Measurements from ENCODE around the gene DRAM1.

The DRAM1 gene

GRCh38 chr12:101951002-101951670 lies 73.8 kb downstream of the DRAM1 start:
- no peak for FAIRE-seq
- no peak for DNase-seq (ENCODE audit: insufficient read length, low spot score)
- no peak for TF ChIP-seq POLR2A (IDR thresholded peaks at IDR 0.05; ENCODE audit: low read depth, low read length)

GRCh38 chr12:101954113-101954512 lies 76.7 kb downstream of the DRAM1 start:
- FAIRE-seq = no peak
- TF ChIP-seq POLR2A (IDR thresholded peaks at IDR 0.05; ENCODE audit: low read depth, low read length) = no peak
- no peak for DNase-seq (ENCODE audit: insufficient read length, low spot score)

GRCh38 chr12:101954676-101955075 lies 77.3 kb downstream of the DRAM1 start:
- no peak for TF ChIP-seq POLR2A (IDR thresholded peaks at IDR 0.05; ENCODE audit: low read depth, low read length)
- FAIRE-seq (no peak), DNase-seq (ENCODE audit: insufficient read length, low spot score) (no peak)

GRCh38 chr12:101957252-101957959 lies 80.0 kb downstream of the DRAM1 start:
- FAIRE-seq (no peak), DNase-seq (ENCODE audit: insufficient read length, low spot score) (no peak)
- TF ChIP-seq POLR2A (IDR thresholded peaks at IDR 0.05; ENCODE audit: low read depth, low read length) = no peak

DNA sequence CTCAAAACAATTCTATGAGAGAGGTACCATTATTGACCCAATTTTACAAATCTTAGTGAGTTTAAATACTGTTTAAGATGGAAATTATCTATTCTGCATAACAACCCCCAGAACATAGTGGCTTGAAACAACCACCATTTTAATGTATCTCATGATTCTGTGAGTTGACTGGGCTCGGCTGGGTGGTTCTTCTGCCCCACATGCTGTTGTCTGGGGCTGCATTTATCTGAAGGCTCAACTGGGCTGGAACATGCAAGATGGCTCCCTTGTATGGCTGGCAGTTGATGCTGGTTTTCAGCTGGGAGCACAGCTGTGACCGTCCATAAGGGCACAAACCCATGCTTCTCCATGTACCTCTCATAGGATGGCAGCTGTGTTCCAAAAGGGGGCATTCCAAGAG lies 82.2 kb downstream of the DRAM1 start:
- FAIRE-seq (no peak), DNase-seq (ENCODE audit: insufficient read length, low spot score) (no peak)
- no peak for TF ChIP-seq POLR2A (IDR thresholded peaks at IDR 0.05; ENCODE audit: low read depth, low read length)

- TF ChIP-seq POLR2A (IDR thresholded peaks at IDR 0.05; ENCODE audit: low read depth, low read length) = no peak
- no peak for DNase-seq (ENCODE audit: insufficient read length, low spot score)
- FAIRE-seq = no peak
These were observed 85.1 kb downstream of the DRAM1 start for GRCh38 chr12:101962486-101962885.

- DNase-seq (ENCODE audit: insufficient read length, low spot score) (no peak), FAIRE-seq (no peak)
- TF ChIP-seq POLR2A (IDR thresholded peaks at IDR 0.05; ENCODE audit: low read depth, low read length) = no peak
These were observed 86.3 kb downstream of the DRAM1 start for GRCh38 chr12:101963697-101964096.

GRCh38 chr12:101966496-101966895 lies 89.1 kb downstream of the DRAM1 start:
- no peak for FAIRE-seq

GRCh38 chr12:101967506-101967905 lies 90.1 kb downstream of the DRAM1 start:
- FAIRE-seq = no peak
- no peak for TF ChIP-seq POLR2A (IDR thresholded peaks at IDR 0.05; ENCODE audit: low read depth, low read length)

More at GRCh38 chr12:101966496-101966895, 89.1 kb downstream of the DRAM1 start:
- TF ChIP-seq POLR2A (IDR thresholded peaks at IDR 0.05; ENCODE audit: low read depth, low read length) = no peak
- no peak for DNase-seq (ENCODE audit: insufficient read length, low spot score)

GRCh38 chr12:101968770-101969169 lies 91.4 kb downstream of the DRAM1 start:
- TF ChIP-seq POLR2A (IDR thresholded peaks at IDR 0.05; ENCODE audit: low read depth, low read length) = no peak
- DNase-seq (ENCODE audit: insufficient read length, low spot score) (no peak), FAIRE-seq (no peak)

More at GRCh38 chr12:101967506-101967905, 90.1 kb downstream of the DRAM1 start:
- no peak for DNase-seq (ENCODE audit: insufficient read length, low spot score)
